Measurements from ENCODE around the gene SPSB1. TPM values are rescaled to one million over a fixed set of nuclear protein-coding genes. Genes with fewer than 3 reads are reported as not detected.

SPSB1 gene
- total and polyA plus RNA-seq, 2 experiments from 2014 or later = 2.4 to 6.8 TPM

DNA sequence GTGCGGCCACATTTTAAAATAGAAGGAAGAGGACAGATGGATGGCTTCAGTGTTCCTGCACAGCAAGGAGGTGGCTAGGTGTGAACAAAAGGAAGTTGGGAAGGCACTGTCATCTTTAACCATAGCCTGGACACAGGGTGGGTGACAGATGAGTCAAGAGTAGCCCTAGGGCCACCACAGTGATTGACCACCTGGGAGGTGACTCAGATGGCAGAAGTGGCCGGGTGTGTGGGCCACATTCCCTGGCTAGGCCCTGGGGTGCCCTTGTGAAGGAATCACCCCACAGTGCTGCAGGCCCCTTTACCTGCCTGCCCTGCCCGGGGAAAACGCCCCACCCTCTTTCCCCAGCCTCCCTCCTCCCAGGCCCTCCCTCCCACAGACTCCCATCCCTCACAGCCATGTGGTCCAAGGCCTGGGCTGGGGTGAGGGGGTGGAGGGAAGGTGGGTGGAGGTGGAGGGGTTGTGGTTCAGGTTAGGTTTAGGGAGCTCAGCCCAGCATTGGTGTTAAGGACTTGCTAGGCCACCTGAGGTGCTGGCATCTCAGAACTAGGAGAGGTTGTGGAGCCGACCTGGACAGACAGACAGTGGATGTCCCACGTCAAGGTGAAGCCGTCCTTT, 59.1 kb downstream of the SPSB1 start:
- ATAC-seq (no peak; the same call in 2 of the 3 replicates), DNase-seq (ENCODE audit: low spot score) (no peak)
- no peaks in the 10 kb centered on the region for H3K36me3 ChIP-seq (ENCODE audit: insufficient read depth)
- H3K4me1 ChIP-seq (ENCODE audit: insufficient read depth) = peaks cover 7% of the 10 kb centered on the region; the same call in 1 of the 2 replicates
- peaks cover 19% of the 10 kb centered on the region for H3K4me1 Mint-ChIP-seq
- H2AFZ ChIP-seq = no peak overlapping the region
- no peak for TF ChIP-seq EZH2 (IDR thresholded peaks at IDR 0.05; ENCODE audit: low read depth, unreplicated experiment)
- no peak for TF ChIP-seq NANOG (IDR thresholded peaks at IDR 0.05; ENCODE audit: borderline replicate concordance)
- no peak for TF ChIP-seq ZNF331 (CRISPR knock-in tag; IDR thresholded peaks at IDR 0.05; ENCODE audit: low read depth)
- TF ChIP-seq, protein P1, sequence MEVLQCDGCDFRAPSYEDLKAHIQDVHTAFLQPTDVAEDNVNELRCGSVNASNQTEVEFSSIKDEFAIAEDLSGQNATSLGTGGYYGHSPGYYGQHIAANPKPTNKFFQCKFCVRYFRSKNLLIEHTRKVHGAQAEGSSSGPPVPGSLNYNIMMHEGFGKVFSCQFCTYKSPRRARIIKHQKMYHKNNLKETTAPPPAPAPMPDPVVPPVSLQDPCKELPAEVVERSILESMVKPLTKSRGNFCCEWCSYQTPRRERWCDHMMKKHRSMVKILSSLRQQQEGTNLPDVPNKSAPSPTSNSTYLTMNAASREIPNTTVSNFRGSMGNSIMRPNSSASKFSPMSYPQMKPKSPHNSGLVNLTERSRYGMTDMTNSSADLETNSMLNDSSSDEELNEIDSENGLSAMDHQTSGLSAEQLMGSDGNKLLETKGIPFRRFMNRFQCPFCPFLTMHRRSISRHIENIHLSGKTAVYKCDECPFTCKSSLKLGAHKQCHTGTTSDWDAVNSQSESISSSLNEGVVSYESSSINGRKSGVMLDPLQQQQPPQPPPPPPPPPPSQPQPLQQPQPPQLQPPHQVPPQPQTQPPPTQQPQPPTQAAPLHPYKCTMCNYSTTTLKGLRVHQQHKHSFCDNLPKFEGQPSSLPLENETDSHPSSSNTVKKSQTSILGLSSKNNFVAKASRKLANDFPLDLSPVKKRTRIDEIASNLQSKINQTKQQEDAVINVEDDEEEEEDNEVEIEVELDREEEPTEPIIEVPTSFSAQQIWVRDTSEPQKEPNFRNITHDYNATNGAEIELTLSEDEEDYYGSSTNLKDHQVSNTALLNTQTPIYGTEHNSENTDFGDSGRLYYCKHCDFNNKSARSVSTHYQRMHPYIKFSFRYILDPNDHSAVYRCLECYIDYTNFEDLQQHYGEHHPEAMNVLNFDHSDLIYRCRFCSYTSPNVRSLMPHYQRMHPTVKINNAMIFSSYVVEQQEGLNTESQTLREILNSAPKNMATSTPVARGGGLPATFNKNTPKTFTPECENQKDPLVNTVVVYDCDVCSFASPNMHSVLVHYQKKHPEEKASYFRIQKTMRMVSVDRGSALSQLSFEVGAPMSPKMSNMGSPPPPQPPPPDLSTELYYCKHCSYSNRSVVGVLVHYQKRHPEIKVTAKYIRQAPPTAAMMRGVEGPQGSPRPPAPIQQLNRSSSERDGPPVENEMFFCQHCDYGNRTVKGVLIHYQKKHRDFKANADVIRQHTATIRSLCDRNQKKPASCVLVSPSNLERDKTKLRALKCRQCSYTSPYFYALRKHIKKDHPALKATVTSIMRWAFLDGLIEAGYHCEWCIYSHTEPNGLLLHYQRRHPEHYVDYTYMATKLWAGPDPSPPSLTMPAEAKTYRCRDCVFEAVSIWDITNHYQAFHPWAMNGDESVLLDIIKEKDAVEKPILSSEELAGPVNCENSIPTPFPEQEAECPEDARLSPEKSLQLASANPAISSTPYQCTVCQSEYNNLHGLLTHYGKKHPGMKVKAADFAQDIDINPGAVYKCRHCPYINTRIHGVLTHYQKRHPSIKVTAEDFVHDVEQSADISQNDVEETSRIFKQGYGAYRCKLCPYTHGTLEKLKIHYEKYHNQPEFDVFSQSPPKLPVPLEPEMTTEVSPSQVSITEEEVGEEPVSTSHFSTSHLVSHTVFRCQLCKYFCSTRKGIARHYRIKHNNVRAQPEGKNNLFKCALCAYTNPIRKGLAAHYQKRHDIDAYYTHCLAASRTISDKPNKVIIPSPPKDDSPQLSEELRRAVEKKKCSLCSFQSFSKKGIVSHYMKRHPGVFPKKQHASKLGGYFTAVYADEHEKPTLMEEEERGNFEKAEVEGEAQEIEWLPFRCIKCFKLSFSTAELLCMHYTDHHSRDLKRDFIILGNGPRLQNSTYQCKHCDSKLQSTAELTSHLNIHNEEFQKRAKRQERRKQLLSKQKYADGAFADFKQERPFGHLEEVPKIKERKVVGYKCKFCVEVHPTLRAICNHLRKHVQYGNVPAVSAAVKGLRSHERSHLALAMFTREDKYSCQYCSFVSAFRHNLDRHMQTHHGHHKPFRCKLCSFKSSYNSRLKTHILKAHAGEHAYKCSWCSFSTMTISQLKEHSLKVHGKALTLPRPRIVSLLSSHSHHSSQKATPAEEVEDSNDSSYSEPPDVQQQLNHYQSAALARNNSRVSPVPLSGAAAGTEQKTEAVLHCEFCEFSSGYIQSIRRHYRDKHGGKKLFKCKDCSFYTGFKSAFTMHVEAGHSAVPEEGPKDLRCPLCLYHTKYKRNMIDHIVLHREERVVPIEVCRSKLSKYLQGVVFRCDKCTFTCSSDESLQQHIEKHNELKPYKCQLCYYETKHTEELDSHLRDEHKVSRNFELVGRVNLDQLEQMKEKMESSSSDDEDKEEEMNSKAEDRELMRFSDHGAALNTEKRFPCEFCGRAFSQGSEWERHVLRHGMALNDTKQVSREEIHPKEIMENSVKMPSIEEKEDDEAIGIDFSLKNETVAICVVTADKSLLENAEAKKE (CRISPR knock-in tag; IDR thresholded peaks at IDR 0.05) = no peak
- TF ChIP-seq POLR2AphosphoS5 (IDR thresholded peaks at IDR 0.05; ENCODE audit: low read depth) = no peak
- no peak for TF ChIP-seq EZH2phosphoT487 (IDR thresholded peaks at IDR 0.05; ENCODE audit: unreplicated experiment)
- TF ChIP-seq, protein P2, sequence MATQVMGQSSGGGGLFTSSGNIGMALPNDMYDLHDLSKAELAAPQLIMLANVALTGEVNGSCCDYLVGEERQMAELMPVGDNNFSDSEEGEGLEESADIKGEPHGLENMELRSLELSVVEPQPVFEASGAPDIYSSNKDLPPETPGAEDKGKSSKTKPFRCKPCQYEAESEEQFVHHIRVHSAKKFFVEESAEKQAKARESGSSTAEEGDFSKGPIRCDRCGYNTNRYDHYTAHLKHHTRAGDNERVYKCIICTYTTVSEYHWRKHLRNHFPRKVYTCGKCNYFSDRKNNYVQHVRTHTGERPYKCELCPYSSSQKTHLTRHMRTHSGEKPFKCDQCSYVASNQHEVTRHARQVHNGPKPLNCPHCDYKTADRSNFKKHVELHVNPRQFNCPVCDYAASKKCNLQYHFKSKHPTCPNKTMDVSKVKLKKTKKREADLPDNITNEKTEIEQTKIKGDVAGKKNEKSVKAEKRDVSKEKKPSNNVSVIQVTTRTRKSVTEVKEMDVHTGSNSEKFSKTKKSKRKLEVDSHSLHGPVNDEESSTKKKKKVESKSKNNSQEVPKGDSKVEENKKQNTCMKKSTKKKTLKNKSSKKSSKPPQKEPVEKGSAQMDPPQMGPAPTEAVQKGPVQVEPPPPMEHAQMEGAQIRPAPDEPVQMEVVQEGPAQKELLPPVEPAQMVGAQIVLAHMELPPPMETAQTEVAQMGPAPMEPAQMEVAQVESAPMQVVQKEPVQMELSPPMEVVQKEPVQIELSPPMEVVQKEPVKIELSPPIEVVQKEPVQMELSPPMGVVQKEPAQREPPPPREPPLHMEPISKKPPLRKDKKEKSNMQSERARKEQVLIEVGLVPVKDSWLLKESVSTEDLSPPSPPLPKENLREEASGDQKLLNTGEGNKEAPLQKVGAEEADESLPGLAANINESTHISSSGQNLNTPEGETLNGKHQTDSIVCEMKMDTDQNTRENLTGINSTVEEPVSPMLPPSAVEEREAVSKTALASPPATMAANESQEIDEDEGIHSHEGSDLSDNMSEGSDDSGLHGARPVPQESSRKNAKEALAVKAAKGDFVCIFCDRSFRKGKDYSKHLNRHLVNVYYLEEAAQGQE (IDR thresholded peaks at IDR 0.05; ENCODE audit: unreplicated experiment) = no peak
- TF ChIP-seq CREB1 (CRISPR knock-in tag; IDR thresholded peaks at IDR 0.05; ENCODE audit: low read depth) = no peak
- no peak for TF ChIP-seq JUNB (IDR thresholded peaks at IDR 0.05; ENCODE audit: unreplicated experiment)
- TF ChIP-seq, protein P3, sequence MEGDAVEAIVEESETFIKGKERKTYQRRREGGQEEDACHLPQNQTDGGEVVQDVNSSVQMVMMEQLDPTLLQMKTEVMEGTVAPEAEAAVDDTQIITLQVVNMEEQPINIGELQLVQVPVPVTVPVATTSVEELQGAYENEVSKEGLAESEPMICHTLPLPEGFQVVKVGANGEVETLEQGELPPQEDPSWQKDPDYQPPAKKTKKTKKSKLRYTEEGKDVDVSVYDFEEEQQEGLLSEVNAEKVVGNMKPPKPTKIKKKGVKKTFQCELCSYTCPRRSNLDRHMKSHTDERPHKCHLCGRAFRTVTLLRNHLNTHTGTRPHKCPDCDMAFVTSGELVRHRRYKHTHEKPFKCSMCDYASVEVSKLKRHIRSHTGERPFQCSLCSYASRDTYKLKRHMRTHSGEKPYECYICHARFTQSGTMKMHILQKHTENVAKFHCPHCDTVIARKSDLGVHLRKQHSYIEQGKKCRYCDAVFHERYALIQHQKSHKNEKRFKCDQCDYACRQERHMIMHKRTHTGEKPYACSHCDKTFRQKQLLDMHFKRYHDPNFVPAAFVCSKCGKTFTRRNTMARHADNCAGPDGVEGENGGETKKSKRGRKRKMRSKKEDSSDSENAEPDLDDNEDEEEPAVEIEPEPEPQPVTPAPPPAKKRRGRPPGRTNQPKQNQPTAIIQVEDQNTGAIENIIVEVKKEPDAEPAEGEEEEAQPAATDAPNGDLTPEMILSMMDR (conservative IDR thresholded peaks at IDR 0.05; ENCODE audit: low read depth in 2 of 2) = no peak
- H3K4me3 Mint-ChIP-seq = no peak overlapping the region; the same call in 2 of the 3 replicates
- no peaks in the 10 kb centered on the region for H4K20me1 ChIP-seq (replicated peaks; ENCODE audit: insufficient read depth)
- no peaks in the 10 kb centered on the region for H3K9me3 Mint-ChIP-seq
- no peaks in the 10 kb centered on the region for H3K9me2 ChIP-seq (ENCODE audit: insufficient read depth)
- no peaks in the 10 kb centered on the region; the same call in 2 of the 3 replicates for H3K36me3 Mint-ChIP-seq (ENCODE audit: low read depth)
- H3K4me2 ChIP-seq = no peak overlapping the region
- no peak overlapping the region for H3K4me3 ChIP-seq
- no peaks in the 10 kb centered on the region for H3K27me3 ChIP-seq (ENCODE audit: insufficient read depth)
- H3F3A ChIP-seq (replicated peaks; ENCODE audit: low read depth) = no peaks in the 10 kb centered on the region
- H3K79me2 ChIP-seq (replicated peaks; ENCODE audit: insufficient read depth) = no peaks in the 10 kb centered on the region
- H3K27me3 Mint-ChIP-seq (ENCODE audit: insufficient read depth, low read depth, poor library complexity) = peaks cover 6% of the 10 kb centered on the region
- no peak overlapping the region for H3K27ac Mint-ChIP-seq
- H3K27ac ChIP-seq (ENCODE audit: low read depth) = no peak overlapping the region

All from GM23338 (cell line).